ENCODE measurements around the gene KCNH8.

DNA sequence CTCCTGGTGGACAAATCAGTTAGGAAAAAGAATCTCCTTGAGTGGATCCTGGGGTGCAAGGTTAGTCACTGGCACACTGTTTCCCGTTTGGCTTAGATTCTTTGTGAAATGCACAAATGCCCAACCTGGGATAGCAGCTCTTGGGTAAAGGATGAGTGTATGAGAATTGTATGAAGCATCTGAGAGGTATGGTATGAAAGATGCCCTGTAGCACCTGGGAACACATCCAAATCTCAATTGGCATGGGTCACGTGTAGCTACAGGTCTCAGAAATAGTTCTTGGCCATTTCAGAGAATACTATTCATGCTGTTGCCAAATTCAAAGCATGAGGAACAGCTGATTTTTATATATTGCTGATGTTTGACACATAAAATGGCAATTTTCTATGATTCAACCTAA, 84.3 kb downstream of the KCNH8 start:
- TF ChIP-seq, protein P1, sequence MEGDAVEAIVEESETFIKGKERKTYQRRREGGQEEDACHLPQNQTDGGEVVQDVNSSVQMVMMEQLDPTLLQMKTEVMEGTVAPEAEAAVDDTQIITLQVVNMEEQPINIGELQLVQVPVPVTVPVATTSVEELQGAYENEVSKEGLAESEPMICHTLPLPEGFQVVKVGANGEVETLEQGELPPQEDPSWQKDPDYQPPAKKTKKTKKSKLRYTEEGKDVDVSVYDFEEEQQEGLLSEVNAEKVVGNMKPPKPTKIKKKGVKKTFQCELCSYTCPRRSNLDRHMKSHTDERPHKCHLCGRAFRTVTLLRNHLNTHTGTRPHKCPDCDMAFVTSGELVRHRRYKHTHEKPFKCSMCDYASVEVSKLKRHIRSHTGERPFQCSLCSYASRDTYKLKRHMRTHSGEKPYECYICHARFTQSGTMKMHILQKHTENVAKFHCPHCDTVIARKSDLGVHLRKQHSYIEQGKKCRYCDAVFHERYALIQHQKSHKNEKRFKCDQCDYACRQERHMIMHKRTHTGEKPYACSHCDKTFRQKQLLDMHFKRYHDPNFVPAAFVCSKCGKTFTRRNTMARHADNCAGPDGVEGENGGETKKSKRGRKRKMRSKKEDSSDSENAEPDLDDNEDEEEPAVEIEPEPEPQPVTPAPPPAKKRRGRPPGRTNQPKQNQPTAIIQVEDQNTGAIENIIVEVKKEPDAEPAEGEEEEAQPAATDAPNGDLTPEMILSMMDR (conservative IDR thresholded peaks at IDR 0.05 in 1 of 2, IDR thresholded peaks at IDR 0.05 in 1 of 2; ENCODE audit: extremely low read depth in 1 of 2, insufficient read depth in 1 of 2, low read depth in 1 of 2, low read length in 2 of 2): no peak
- TF ChIP-seq EZH2 (IDR thresholded peaks at IDR 0.05; ENCODE audit: borderline replicate concordance, low read length): no peak

Data from mammary epithelial cell (primary cell).